ENCODE measurements around the gene HBD. TPM values are rescaled to one million over a fixed set of nuclear protein-coding genes. Genes with fewer than 3 reads are reported as not detected.

HBD gene
- total RNA-seq, 4 donors from 2014 or later = 5.4 TPM; not detected in 3

DNA sequence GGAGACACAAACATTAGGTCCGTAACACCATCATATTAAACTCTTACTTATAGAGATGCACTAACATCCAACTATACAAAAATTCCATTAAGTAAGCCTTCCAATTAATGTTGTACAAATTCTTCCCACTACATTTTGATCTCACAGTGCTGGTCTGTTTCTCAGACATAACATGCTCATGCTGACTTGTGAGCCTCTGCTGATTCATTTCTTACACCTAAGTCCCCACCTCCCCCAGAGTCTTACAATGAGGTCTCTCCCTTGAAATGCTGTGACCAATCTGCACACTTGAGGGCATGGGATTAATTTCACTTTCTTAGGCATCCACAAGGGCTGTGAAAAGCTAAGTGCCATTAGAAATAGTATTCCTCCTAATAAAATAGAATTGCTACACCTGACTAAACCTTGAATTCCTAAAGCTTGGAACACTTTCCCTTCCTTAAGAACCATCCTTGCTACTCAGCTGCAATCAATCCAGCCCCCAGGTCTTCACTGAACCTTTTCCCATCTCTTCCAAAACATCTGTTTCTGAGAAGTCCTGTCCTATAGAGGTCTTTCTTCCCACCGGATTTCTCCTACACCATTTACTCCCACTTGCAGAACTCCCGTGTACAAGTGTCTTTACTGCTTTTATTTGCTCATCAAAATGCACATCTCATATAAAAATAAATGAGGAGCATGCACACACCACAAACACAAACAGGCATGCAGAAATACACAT is 13.3 kb upstream of the HBD start:
- no peak for DNase-seq (ENCODE audit: low spot score in 2 of 2)
- WGBS, 2 donors = 59 to 71% methylated on average over 3 of the region's 3 CpGs
- H3K36me3 ChIP-seq = no peaks in the 10 kb centered on the region
- no peak for TF ChIP-seq POLR2A (IDR thresholded peaks at IDR 0.05)
- TF ChIP-seq CTCF (IDR thresholded peaks at IDR 0.05) = no peak
- no peak for TF ChIP-seq EP300 (IDR thresholded peaks at IDR 0.05)
- H3K4me1 ChIP-seq = no peaks in the 10 kb centered on the region
- H3K9me3 ChIP-seq = no peaks in the 10 kb centered on the region
- H3K27me3 ChIP-seq = no peaks in the 10 kb centered on the region
- no peak overlapping the region for H3K27ac ChIP-seq
- no peak overlapping the region for H3K4me3 ChIP-seq

- Histone ChIP-seq H3K4me1 (no peaks in the 10 kb centered on the region), H3K36me3 (no peaks in the 10 kb centered on the region), H3K4me3 (no peak overlapping the region), H3K9me3 (no peaks in the 10 kb centered on the region), H3K27me3 (no peaks in the 10 kb centered on the region), H3K27ac (no peak overlapping the region)
- 73 to 76% methylated on average over 6 of the region's 6 CpGs for WGBS, 2 donors
- TF ChIP-seq POLR2A (IDR thresholded peaks at IDR 0.05) (no peak), EP300 (IDR thresholded peaks at IDR 0.05) (no peak), CTCF (IDR thresholded peaks at IDR 0.05) (no peak)
- DNase-seq (ENCODE audit: low spot score in 2 of 2) = no peak
Measured at GRCh38 chr11:5246772-5247471, 12.6 kb upstream of the HBD start.

GRCh38 chr11:5245155-5245554 is 10.9 kb upstream of the HBD start:
- Histone ChIP-seq H3K4me1 (no peaks in the 10 kb centered on the region), H3K9me3 (no peaks in the 10 kb centered on the region), H3K27me3 (no peaks in the 10 kb centered on the region), H3K36me3 (no peaks in the 10 kb centered on the region), H3K4me3 (no peak overlapping the region), H3K27ac (no peak overlapping the region)
- DNase-seq (ENCODE audit: low spot score in 2 of 2) = no peak
- TF ChIP-seq POLR2A (IDR thresholded peaks at IDR 0.05) (no peak), EP300 (IDR thresholded peaks at IDR 0.05) (no peak), CTCF (IDR thresholded peaks at IDR 0.05) (no peak)
- 81 to 86% methylated on average over 2 of the region's 2 CpGs for WGBS, 2 donors

DNA sequence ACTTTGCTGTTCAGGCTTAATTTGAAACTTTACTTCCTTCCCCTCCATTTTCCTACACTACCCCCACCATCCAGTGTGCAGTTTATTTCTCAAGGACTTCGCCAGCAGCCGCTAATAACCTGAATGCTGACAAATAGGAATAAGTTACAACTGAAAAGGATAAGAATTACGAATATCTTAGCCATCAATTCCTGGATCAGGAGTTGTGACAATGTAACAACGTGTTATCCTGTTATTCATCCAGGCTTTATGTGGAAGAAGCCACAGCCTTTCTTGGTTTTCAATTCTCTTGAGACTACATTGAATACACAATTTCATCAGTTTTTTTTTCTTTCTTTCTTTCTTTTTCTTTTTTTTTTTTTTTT is 9.5 kb upstream of the HBD start:
- WGBS, 2 donors = 84 to 86% methylated on average over 4 of the region's 4 CpGs
- Histone ChIP-seq H3K9me3 (no peaks in the 10 kb centered on the region), H3K36me3 (no peaks in the 10 kb centered on the region), H3K27me3 (no peaks in the 10 kb centered on the region), H3K4me3 (no peak overlapping the region), H3K27ac (no peak overlapping the region), H3K4me1 (no peaks in the 10 kb centered on the region)
- TF ChIP-seq EP300 (IDR thresholded peaks at IDR 0.05) (no peak), CTCF (IDR thresholded peaks at IDR 0.05) (no peak), POLR2A (IDR thresholded peaks at IDR 0.05) (no peak)
- no peak for DNase-seq (ENCODE audit: low spot score in 2 of 2)

Measured in tibial nerve (tissue), 4 donors.